ENCODE data around the gene C19orf12.

The C19orf12 gene

GRCh38 chr19:29758863-29759262 lies 43.8 kb upstream of the C19orf12 start:
- no peak for TF ChIP-seq CTCF (IDR thresholded peaks at IDR 0.05)
- no peak for TF ChIP-seq ZFX (IDR thresholded peaks at IDR 0.05; ENCODE audit: borderline replicate concordance)
- H3K27ac ChIP-seq: no peak overlapping the region

- TF ChIP-seq CTCF (IDR thresholded peaks at IDR 0.05): no peak
- no peak overlapping the region for H3K27ac ChIP-seq
These were observed 42.5 kb upstream of the C19orf12 start for GRCh38 chr19:29757551-29757950.

GRCh38 chr19:29753934-29754305 lies 38.9 kb upstream of the C19orf12 start:
- H3K27ac ChIP-seq: no peak overlapping the region
- TF ChIP-seq ZFX (IDR thresholded peaks at IDR 0.05; ENCODE audit: borderline replicate concordance): no peak
- no peak for TF ChIP-seq CTCF (IDR thresholded peaks at IDR 0.05)

- H3K27ac ChIP-seq: no peak overlapping the region
- no peak for TF ChIP-seq ZFX (IDR thresholded peaks at IDR 0.05; ENCODE audit: borderline replicate concordance)
- no peak for TF ChIP-seq CTCF (IDR thresholded peaks at IDR 0.05)
These were observed 38.3 kb upstream of the C19orf12 start for GRCh38 chr19:29753190-29753933.

GRCh38 chr19:29752450-29753025 lies 37.5 kb upstream of the C19orf12 start:
- H3K27ac ChIP-seq: no peak overlapping the region
- TF ChIP-seq CTCF (IDR thresholded peaks at IDR 0.05) (no peak), ZFX (IDR thresholded peaks at IDR 0.05; ENCODE audit: borderline replicate concordance) (no peak)

GRCh38 chr19:29751932-29752331 lies 36.9 kb upstream of the C19orf12 start:
- TF ChIP-seq ZFX (IDR thresholded peaks at IDR 0.05; ENCODE audit: borderline replicate concordance) (no peak), CTCF (IDR thresholded peaks at IDR 0.05) (no peak)
- no peak overlapping the region for H3K27ac ChIP-seq

GRCh38 chr19:29750001-29750400 lies 34.9 kb upstream of the C19orf12 start:
- TF ChIP-seq CTCF (IDR thresholded peaks at IDR 0.05) (no peak), ZFX (IDR thresholded peaks at IDR 0.05; ENCODE audit: borderline replicate concordance) (no peak)
- H3K27ac ChIP-seq: no peak overlapping the region

Data from 22Rv1 (cell line).